Thyroid gland (tissue), 4 donors: ENCODE measurements around the gene KLF3. TPM values are rescaled to one million over a fixed set of nuclear protein-coding genes. Genes with fewer than 3 reads are reported as not detected.

Experiments
- DNase-seq, 2 donors: peaks; one replicate each; pipeline ENCODE4 v3.0.0-alpha.2; 2019
- H3K27ac ChIP-seq, 3 donors: fragments of 200-600 bp; sonication (generic); 1 replicate in 2 of 3; 2 replicates in 1 of 3; pipeline ENCODE4 v1.5.1; 2016 to 2019; ENCODE audit warnings: mild to moderate bottlenecking in 1 of 3, moderate library complexity in 1 of 3
- H3K27me3 ChIP-seq: fragments of 200-600 bp; sonication (generic); one replicate; pipeline ENCODE4 v1.5.1; 2019
- H3K36me3 ChIP-seq, 2 donors: fragments of 200-600 bp; sonication (generic); one replicate each; pipeline ENCODE4 v1.5.1; 2016 to 2019
- H3K4me1 ChIP-seq, 2 donors: fragments of 200-600 bp; sonication (generic); one replicate each; pipeline ENCODE4 v1.5.1; 2017 to 2019
- H3K4me3 ChIP-seq, 3 donors: fragments of 200-600 bp; sonication (generic); replicated peaks in 1 of 3; 1 replicate in 2 of 3; 2 replicates in 1 of 3; pipeline ENCODE4 v1.5.1; 2016; ENCODE audit warnings: mild to moderate bottlenecking in 1 of 3
- H3K9me3 ChIP-seq: fragments of 200-600 bp; sonication (generic); one replicate; pipeline ENCODE4 v1.5.1; 2017
- POLR2A ChIP-seq, 2 donors: fragments of 450-650 bp; IDR thresholded peaks; one replicate each; pipeline ENCODE4 v1.6.1; 2017; ENCODE audit warnings: antibody characterized with exemption in 2 of 2, mild to moderate bottlenecking in 2 of 2, moderate library complexity in 1 of 2
- WGBS, 2 donors: methylation state at CpG; one replicate each; pipeline ENCODE4 v1.1.5; 2017; 5-methylcytosine and 5-hydroxymethylcytosine counted together
- intact Hi-C: fragments of 100-400 bp; cut with DNase I; formaldehyde crosslinking; loops from one replicate; pipeline ENCODE4 v1.15.1; 2023
- total RNA-seq, 4 donors: library from RNA; depleted of rRNA; stranded (reverse); fragments of >200 nt; gene quantifications; one replicate each; pipeline ENCODE4 v1.2.3, GENCODE V29; 2016
- TF ChIP-seq, protein P1 (sequence below), 6 experiments: fragments of 200-600 bp in 3 of 6; fragments of 450-650 bp in 3 of 6; sonication (generic) in 3 of 6; IDR thresholded peaks; one replicate each; pipeline ENCODE4 v1.5.1; 2016 to 2019; ENCODE audit warnings: antibody characterized with exemption in 6 of 6, mild to moderate bottlenecking in 2 of 6, inconsistent platforms in 1 of 6, moderate library complexity in 1 of 6

KLF3 gene
- total RNA-seq, 4 donors from 2014 or later = 60.4 to 71.2 (median 64.8) TPM

DNA sequence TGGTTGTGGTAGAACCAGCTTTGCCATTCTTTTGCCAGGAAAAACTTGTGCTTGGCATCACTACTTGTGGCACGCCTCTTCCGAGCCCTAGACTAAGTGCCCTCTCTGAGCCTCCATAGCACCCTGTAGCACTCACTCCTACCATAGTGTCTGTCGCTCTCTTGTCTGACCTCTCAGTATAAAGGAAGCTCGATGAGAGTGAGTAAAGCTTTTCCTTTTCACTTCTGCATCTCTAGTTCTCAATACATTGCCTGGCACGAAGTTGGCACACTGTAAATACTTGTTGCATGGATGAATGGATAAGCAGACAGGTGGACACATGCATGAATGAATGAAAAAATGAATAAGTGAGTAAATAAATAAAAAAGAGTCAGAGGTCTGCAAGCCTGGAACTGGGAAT, 70.4 kb downstream of the KLF3 start:
- no peak overlapping the region for H3K4me3 ChIP-seq
- H3K9me3 ChIP-seq = no peaks in the 10 kb centered on the region
- H3K27me3 ChIP-seq = no peaks in the 10 kb centered on the region
- TF ChIP-seq POLR2A (IDR thresholded peaks at IDR 0.05) = no peak
- TF ChIP-seq, protein P1, sequence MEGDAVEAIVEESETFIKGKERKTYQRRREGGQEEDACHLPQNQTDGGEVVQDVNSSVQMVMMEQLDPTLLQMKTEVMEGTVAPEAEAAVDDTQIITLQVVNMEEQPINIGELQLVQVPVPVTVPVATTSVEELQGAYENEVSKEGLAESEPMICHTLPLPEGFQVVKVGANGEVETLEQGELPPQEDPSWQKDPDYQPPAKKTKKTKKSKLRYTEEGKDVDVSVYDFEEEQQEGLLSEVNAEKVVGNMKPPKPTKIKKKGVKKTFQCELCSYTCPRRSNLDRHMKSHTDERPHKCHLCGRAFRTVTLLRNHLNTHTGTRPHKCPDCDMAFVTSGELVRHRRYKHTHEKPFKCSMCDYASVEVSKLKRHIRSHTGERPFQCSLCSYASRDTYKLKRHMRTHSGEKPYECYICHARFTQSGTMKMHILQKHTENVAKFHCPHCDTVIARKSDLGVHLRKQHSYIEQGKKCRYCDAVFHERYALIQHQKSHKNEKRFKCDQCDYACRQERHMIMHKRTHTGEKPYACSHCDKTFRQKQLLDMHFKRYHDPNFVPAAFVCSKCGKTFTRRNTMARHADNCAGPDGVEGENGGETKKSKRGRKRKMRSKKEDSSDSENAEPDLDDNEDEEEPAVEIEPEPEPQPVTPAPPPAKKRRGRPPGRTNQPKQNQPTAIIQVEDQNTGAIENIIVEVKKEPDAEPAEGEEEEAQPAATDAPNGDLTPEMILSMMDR (IDR thresholded peaks at IDR 0.05) = no peak
- DNase-seq = no peak
- intact Hi-C loops = loop anchor here (5.0 to 10.0 kb wide), 3 partner anchors 410 to 670 kb away; no protein-coding TSS in a partner anchor
- WGBS, 2 donors = 68 to 75% methylated on average over 5 of the region's 5 CpGs
- no peak overlapping the region for H3K27ac ChIP-seq
- peaks cover 0 to 15% of the 10 kb centered on the region in 2 donors for H3K4me1 ChIP-seq
- no peaks in the 10 kb centered on the region for H3K36me3 ChIP-seq

GRCh38 chr4:38734911-38735310, 70.9 kb downstream of the KLF3 start:
- 81 to 95% methylated on average over 2 of the region's 2 CpGs for WGBS, 2 donors
- TF ChIP-seq, protein P1 (IDR thresholded peaks at IDR 0.05) = no peak
- TF ChIP-seq POLR2A (IDR thresholded peaks at IDR 0.05) = no peak
- H3K27ac ChIP-seq = no peak overlapping the region
- H3K9me3 ChIP-seq = no peaks in the 10 kb centered on the region
- H3K27me3 ChIP-seq = no peaks in the 10 kb centered on the region
- no peak overlapping the region for H3K4me3 ChIP-seq
- DNase-seq = no peak
- peaks cover 0 to 15% of the 10 kb centered on the region in 2 donors for H3K4me1 ChIP-seq
- intact Hi-C loops = loop anchor here (5.0 to 10.0 kb wide), 3 partner anchors 410 to 670 kb away; no protein-coding TSS in a partner anchor
- H3K36me3 ChIP-seq = no peaks in the 10 kb centered on the region

DNA sequence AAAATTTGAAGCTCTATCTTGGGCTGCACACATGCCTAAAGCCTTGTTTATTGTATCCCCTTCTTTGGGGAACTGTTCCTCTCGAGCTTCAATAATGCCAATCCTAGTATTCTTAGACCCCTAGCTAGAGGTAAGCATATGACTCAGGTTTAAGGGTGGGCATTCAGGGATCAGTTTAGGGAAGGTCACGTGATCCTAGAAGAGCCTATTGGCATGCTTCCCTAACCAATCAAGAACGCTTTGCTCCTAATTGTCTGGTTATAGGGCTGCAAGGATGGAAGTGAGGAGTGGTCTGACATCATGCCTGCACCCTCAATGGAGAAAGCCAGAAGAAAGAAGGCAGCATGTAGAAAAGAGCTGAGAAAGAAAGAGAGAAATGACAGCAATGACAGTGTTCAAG, 71.9 kb downstream of the KLF3 start:
- Histone ChIP-seq H3K27me3 (no peaks in the 10 kb centered on the region), H3K4me1 (peaks cover 0 to 12% of the 10 kb centered on the region in 2 donors), H3K4me3 (no peak overlapping the region), H3K27ac (no peak overlapping the region), H3K36me3 (no peaks in the 10 kb centered on the region), H3K9me3 (no peaks in the 10 kb centered on the region)
- intact Hi-C loops = loop anchor here (10.0 kb wide), 2 partner anchors 411 to 671 kb away; no protein-coding TSS in a partner anchor
- WGBS, 2 donors = 89% methylated on average over 3 of the region's 3 CpGs
- no peak for DNase-seq
- no peak for TF ChIP-seq POLR2A (IDR thresholded peaks at IDR 0.05)
- TF ChIP-seq, protein P1 (IDR thresholded peaks at IDR 0.05) = no peak

GRCh38 chr4:38738940-38739803, 75.2 kb downstream of the KLF3 start:
- no peak for DNase-seq
- H3K36me3 ChIP-seq = no peaks in the 10 kb centered on the region
- peaks cover 3 to 11% of the 10 kb centered on the region in 2 donors for H3K4me1 ChIP-seq
- intact Hi-C loops = loop anchor here (10.0 kb wide), 2 partner anchors 414 to 674 kb away; no protein-coding TSS in a partner anchor
- H3K27ac ChIP-seq = no peak overlapping the region
- TF ChIP-seq, protein P1 (IDR thresholded peaks at IDR 0.05) = no peak
- TF ChIP-seq POLR2A (IDR thresholded peaks at IDR 0.05) = no peak
- no peak overlapping the region for H3K4me3 ChIP-seq
- H3K9me3 ChIP-seq = no peaks in the 10 kb centered on the region
- 91 to 95% methylated on average over 6 of the region's 6 CpGs for WGBS, 2 donors
- H3K27me3 ChIP-seq = no peaks in the 10 kb centered on the region

DNA sequence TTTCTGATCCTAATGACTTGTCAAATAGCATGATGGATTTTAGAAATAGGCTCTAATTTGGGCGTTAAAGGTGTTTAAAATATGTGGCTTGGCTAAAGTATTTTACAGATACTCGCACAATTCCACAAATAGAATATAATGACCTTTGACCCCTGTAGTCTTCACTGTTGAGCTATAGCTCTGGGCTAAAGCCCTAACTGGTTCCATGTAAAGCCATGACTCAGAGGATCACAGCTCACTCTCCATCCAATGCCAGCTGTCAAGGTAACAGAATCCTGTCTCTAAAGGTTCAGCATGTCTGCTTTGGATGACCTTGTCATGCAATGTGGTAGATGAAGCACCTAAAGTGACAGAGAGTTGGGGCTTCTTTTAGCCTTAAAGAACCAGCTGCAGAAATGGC, 76.3 kb downstream of the KLF3 start:
- 92 to 93% methylated on average over 2 of the region's 2 CpGs for WGBS, 2 donors
- Histone ChIP-seq H3K36me3 (no peaks in the 10 kb centered on the region), H3K27ac (no peak overlapping the region), H3K9me3 (no peaks in the 10 kb centered on the region), H3K4me3 (no peak overlapping the region), H3K27me3 (no peaks in the 10 kb centered on the region), H3K4me1 (peaks cover 3 to 8% of the 10 kb centered on the region in 2 donors)
- no peak for DNase-seq
- no peak for TF ChIP-seq POLR2A (IDR thresholded peaks at IDR 0.05)
- TF ChIP-seq, protein P1 (IDR thresholded peaks at IDR 0.05) = no peak
- intact Hi-C loops = no loop called here
